HG02973 (cell line): ENCODE results near the gene UVSSA.
"Not testable (repeated sequence)": the region's sequence is repeated elsewhere in the genome, so short reads cannot be mapped to it uniquely, and the experiment has no call there.

Experiments
- ATAC-seq: cut with Tn5 transposase; IDR thresholded peaks from one replicate; pipeline ENCODE4 v1.9.1; 2021; ENCODE audit warnings: moderate library complexity; ENCODE audit not compliant: unreplicated experiment

Gene UVSSA

DNA sequence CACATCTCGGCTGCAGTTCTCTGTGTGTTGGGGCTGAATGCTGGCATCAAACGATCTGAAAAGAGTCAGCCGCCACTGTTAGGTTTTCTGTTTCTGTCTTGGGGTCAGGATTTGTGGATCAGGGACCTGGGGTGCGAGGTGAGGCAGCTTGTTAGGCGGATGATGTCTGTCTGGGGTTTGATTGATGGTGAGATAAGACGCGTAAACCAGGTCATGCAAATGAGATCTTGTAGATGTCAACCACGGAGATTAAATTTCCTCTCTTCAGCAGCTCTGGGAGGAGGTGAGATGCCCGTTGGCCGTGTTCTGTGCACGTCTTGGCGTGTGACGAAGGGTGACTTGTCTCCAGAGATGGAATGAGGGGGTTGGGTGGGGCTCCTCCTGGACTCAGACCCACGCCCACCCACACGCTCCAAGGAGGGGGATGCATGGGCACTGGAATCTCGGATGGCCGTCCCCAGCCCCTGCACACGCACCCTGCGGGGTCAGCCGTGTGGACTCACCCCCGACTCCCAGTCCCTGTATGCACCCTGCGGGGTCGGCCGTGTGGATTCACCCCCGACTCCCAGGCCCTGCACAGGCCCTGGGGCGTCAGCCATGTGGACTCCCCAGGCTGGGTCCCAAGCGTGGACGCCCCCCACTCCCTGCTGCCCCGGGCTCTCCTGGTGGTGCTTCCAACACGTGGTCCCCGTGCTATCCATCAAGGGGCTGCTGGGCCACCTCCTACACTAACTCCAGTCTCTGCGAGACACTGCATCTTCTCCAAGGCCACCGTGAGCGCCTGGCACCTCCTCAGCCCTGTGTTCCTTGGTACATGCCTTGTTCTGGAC lies 16.0 kb upstream of the UVSSA start:
- ATAC-seq: no peak

DNA sequence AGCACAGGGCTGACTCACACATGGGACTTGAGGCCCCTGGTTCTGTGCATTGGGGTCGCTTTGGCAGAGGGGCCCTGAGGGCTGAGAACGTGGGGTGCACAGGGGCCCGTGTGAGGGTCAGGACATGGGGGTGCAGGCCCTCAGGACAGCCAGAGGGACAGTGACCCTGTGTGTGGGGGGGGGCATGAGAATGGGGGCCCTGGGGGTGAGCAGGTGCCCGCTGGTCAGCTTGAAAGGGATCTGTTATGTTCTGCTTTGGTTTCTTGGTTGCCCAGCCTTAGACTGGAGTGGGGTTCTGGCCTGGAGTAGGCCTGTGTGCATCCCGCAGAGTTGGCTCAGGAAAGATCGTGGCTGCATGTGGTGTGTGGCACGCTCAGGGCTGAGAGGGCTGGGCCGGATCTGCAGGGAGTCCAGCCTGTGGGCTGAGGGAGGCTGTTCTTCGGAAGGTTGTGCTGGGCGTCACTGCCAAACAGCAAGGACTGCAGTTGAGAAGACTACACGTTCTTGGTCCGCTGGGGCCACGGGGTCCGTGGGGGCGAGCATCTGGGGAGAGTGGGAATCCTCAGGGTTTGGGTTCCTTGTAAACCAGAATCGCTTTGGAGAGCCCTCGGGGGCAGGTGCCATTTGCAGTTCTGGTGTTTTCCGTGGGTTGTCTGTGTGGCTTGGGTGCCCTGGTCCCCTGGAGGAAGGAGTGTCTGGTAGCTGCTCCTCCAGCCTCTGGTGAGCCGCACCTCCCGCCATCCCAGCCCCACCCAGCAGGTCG lies 15.2 kb upstream of the UVSSA start:
- no peak for ATAC-seq

DNA sequence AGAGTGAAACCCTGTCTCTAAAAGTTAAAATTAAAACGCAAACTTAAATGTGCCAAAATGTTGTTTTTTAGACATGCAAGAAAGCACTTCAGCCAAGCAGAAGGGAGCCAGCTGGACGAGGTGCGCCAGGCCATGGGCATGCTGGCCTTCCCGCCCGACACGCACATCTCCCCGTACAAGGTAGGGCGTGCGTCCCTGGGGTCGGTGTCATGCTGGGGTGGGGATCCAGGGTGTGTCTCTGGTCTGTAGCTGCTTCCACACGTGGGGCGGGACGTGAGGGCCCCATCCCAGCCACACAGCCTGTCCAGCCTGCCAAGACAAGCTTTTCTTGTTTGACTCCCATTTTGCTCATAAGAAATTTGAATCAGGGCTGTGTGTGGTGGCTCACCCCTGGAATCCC lies 14.3 kb upstream of the UVSSA start:
- ATAC-seq: no peak

DNA sequence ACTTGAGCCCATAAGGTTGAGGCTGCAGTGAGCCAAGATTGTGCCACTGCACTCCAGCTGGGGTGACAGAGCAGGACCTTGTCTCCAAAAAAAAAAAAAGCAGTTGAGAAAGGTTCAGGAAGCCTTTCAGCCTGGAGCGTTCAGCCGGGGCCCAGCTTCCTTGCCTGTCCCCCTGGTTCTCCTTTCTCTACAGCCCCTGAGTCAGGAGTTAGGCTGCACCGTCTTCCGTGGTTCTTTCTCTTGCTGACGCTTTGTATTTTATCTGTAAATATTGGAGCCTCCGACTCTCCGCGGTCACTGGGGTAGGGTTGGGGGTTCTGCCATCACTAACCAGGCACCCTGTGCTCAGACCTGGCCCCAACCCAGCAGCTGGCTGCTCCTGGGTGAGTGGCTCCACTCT lies 13.8 kb upstream of the UVSSA start:
- no peak for ATAC-seq

DNA sequence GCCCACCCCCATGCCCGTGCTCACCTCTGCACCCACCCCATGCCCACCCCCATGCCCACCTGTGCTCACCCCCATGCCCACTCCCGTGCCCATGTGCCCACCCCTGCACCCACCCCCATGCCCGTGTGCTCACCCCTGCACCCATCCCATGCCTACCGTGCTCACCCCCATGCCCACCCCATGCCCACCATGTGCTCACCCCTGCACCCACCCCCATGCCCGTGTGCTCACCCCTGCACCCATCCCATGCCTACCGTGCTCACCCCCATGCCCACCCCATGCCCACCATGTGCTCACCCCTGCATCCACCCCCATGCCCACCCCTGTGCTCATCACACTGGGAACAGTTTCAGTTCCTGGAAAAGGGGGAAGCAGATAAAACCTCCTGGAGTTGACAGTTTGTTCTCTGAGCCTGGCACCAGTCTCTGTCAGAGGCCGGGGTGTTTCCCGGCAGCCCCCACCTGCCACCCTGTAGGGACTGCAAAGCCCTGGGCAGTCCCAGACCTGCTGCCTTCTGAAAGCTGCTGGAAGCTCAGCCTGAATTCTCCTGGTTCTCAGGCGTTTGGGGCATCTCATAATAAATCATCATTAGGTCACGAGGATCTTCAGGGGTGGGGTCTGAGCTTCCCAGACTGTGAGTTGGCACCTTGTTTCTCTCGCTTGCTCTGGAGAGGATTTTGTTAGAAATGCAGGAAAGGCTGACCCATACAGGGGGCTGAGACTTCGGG lies 13.0 kb upstream of the UVSSA start:
- ATAC-seq: not testable (repeated sequence)

DNA sequence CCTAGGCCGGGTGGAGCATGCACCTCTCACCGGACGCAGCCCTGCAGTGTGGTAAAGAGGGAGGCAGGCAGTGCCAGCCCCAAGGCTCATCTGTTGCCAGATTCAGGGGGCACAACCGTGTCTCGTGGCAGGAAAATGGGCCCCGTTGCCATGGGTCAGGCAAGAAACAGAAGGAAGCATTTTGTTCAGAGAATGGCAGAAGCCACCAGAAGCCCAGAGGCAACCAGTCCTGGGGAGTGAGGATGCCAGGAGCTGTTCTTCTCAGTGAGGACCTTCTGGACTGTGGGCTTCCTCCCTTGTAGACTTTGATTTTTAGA lies 12.5 kb upstream of the UVSSA start:
- no peak for ATAC-seq

DNA sequence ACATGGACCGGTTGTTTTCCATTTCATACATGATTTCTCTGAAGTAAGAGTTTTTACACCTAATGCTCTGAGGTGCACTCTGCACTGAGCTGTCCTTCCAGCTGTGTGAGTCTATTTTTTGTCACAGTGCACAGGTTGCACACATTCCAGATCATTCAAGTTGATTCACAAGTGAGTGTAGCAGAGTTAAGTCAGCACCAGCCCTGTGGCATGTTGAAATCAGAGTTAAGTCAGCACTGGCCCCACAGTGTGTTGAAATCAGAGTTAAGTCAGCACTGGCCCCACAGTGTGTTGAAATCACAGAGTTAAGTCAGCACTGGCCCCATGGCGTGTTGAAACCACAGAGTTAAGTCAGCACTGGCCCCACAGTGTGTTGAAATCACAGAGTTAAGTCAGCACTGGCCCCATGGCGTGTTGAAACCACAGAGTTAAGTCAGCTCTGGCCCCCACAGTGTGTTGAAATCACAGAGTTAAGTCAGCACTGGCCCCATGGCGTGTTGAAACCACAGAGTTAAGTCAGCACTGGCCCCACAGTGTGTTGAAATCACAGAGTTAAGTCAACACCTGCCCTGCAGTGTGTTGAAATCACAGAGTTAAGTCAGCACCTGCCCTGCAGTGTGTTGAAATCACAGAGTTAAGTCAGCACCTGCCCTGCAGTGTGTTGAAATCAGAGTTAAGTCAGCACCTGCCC lies 11.7 kb upstream of the UVSSA start:
- ATAC-seq: not testable (repeated sequence)

DNA sequence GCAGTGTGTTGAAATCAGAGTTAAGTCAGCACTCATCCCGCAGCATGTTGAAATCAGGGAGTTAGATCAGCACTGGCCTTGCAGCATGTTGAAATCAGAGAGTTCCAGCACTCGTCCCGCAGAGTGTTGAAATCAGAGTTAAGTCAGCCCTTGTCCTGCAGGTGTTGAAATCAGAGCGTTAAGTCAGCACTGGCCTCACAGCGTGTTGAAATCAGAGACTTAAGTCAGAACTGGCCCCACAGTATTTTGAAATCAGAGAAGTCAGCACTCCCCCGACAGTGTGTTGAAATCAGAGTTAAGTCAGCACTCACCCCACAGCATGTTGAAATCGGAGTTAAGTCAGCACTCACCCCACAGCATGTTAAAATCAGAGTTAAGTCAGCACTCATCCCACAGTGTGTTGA lies 10.9 kb upstream of the UVSSA start:
- ATAC-seq: no peak

DNA sequence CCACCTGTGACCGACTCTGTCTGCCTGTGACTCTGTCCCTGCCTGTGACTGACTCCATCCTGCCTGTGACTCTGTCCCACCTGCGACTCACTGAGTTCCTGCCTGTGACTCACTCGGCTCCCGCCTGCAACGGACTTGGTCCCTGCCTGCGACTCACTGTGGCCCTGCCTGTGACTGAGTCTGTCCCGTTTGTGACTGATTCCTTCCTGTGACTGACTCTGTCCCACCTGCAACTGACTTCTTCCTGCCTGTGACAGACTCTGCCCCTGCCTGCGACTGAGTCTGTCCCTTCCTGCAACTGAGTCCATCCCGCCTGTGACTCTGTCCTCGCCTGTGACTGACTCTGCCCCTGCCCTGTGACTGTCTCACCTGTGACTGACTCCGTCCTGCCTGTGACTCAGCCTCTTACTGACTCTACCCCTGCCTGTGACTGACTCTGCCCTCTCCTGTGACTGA lies 9.6 kb upstream of the UVSSA start:
- ATAC-seq: no peak

DNA sequence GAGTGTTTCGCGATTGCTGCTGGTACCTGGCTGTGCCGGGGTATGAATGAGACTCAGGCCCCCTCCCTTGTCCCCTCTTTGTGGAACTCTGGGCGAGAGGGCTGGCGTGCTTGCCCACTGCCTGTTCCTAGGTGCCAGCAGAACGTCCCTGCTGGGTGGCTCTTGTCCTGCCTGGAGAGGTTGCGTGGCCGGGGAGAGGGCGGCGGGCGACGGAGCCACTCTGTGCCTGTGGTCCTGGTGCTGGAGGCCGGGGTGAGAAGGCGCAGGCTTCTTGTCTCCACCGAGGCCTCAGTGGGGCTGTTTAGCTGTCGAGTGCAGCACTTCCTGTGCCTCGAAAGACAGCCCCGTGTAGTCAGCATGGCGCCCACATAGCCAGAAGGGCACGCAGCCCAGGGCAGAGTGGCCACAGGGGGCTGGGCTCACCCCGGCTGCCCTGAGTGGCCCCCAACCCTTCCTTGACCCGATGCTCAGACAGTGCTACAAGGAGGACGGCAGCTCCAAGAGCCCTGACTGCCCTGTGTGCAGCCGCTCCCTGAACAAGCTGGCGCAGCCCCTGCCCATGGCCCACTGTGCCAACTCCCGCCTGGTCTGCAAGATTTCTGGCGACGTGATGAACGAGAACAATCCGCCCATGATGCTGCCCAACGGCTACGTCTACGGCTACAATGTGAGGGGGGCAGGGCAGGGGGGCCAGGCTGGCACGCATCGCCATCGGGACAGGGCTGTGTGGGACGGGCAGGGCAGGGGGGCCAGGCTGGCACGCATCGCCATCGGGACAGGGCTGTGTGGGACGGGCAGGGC lies 8.9 kb upstream of the UVSSA start:
- no peak for ATAC-seq

DNA sequence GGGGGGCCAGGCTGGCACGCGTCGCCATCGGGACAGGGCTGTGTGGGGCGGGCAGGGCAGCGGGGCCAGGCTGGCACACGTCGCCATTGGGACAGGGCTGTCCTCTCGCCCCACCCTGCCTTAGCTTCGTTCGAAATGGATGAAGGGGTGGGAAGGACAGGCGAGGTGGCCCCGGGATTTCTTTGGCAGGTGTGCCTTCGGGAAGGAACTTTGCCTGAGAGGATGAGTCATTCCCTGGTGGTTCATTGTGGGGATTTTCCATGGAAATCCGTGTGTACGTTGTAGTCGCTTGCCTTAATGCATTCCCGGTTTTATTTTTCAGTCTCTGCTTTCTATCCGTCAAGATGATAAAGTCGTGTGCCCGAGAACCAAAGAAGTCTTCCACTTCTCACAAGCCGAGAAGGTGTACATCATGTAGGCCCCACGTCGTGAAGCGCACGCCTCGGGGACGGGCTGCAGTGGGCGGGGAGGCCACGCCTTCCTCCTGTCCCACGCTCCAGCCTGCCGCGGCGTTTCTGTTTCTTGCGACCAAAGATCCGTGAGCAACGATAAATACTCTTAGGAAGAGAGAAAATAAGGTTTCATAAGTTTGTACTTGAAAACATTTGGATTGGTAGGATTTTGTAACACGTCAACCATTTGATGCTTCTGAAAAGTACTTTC lies 8.1 kb upstream of the UVSSA start:
- no peak for ATAC-seq

DNA sequence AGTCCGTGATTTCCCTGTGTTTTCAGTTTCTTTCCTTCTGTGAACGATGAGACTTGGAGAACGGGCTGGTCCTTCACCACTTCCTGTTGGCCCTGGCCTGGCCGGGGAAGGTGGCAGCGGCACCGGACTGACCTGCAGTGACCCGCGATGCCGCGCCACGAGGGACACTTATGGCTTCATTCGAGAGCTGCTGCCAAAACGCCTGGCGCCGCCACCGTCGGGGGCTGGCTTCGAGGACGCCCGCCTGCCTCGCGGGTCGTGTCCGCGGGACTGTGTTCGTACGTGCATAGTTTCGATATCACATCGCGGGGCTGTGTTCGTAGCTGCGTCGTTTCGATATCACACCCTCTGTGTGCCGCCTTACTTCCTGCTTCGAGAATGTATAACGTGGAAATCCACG lies 7.5 kb upstream of the UVSSA start:
- ATAC-seq: no peak

DNA sequence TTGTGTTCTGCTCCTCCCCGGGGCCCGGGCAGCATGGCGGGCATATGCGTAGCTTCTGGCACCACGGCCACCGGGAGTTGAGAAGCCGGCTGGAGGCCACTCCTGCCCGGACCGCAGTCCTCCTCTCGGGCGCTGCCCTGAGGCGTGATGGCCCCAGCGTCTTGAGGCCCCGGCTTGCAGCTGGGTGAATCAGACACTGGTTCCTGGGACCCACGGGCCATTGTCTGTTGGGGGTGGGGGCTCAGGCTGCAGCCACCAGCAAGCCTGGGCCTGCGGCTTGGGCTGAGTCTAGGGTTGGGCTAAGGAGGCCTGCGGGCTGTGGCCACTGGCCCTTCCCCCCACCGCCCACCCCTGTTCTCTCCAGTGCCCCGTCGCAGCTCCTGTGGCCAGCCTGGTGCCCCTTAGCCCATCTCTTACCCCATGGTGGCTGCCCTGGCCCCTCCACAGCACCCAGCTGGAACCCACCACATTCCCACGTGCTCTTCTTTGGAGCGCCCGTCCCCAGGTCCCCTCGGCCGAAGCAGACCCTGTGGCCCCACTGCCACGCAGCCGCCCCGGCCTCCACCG lies 6.7 kb upstream of the UVSSA start:
- no peak for ATAC-seq

DNA sequence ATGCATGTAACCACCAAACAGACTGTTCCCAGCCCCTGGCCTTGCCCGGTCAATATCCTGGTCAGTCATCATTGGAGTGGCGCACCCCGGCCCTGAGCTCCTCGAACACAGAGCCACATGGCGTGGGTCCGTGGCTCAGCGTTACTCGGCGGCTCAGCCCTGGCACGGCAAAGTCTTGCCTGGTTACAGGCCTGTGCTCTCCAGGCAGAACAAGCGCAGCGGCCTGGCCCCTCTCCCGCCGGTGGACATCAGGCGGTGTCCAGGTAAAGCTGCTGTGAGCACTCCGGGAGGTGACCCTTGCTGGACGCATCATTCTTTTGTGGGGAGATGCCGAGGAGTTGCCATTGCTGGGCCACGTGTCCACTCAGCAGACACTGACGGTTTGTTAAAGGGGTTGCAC lies 6.1 kb upstream of the UVSSA start:
- ATAC-seq: no peak

DNA sequence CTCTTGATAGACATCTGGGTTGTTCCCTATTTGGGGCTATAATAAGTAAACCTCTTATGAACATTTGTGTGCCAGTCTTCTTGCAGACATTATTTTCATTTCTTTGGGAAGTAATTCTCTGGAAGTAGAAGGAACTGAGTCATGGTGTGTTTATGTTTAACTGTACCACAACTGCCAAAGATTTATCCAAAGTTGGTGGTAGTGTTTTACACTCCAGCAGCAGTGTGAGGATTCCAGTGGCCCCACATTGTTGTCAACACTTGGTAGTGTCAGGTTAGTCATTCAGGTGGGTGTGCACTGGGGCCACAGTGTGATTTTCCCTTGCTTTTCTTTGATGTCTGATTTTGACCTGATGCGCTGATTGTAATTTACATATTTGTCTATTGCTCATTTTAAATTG lies 5.0 kb upstream of the UVSSA start:
- no peak for ATAC-seq

DNA sequence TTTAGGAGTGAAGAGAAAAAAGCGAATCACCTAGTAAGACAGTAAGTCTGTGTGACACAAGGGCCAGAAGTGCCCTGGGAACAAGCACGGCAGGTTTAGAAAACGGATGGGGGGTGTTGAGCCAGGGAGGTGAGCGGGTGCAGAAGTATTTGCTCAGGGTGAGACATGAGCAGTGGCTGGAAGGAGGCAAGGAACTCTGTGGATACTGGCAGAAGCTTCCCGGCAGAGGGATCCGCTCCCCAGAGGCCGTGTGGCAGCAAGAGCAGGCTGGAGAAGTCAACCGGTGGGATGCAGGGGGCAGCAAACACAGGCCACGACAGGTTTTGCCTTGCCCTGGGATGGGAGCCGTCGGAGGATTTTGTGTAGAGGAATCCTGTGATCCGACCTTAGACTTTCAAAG lies 2.3 kb upstream of the UVSSA start:
- ATAC-seq: no peak

DNA sequence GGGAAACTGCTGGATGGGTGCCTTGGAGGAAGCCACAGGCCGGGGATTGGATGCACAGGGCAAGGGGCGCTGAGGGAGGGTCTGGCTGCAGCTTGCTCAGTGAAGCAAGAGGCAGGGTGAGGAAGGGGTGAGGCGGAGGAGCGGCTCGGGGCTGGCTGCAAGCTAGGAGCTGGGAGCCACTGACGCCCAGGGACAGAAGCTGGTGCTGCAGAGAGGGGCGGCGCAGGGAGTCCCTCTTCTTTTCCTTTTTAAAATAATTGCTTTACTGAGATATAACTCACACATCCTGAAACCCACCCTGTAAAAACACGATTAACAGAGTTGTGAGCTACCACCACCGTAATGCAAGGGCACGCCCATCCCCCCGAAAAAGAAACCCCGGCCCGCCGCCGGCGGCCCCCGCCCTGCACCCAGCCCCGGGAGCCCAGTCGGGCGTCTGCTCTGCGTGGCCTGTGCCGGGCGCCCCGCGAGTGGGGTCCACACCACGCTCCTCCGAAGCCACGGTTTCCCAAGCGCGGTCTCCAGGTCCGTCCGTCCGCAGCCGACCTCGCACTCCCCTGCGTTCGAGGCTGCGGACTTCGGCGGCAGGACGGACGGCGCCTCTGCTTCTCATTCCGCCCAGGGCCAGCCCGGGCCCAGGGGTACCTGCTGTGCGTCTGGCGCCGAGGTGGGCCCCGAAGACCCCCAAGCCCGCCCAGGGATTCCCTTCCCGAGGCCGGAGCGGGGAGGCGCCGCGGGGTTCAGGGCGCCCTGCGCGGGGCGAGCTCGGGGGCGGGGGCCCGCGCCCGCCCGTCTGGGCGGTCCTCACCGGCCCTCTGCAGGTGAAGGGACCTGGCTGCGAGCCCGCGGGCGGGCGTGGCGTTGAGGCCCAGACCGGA lies 866 bp upstream of the UVSSA start:
- ATAC-seq: peak; percentile 1

DNA sequence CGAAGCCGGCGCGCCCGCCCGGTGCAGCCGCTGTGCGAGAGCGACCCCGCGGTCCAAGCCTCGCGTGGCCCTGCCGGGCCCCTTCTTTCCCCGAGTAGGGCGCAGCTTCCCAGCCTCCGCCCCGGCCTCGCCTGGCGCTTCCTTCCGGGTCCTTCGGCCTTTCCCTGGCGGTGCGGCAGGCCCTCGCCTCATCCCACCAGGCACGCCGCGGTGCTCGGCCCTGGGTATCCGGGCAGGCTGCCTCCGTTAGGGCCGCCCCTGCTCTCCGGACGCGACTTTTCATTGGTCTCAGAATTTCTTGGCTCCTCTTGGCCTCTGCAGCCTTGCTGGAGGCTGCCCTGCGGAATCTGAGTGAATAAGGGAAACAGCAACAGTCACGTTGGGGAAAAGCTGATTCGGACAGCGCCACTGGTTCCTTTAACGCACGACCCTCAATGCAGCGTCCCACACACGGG lies 429 bp downstream of the UVSSA start:
- ATAC-seq: peak; percentile 27
